GM18505 (cell line): ENCODE data around the gene CPM.
"Not testable (repeated sequence)": the region's sequence is repeated elsewhere in the genome, so short reads cannot be mapped to it uniquely, and the experiment has no call there.

Experiments
- ATAC-seq: cut with Tn5 transposase; IDR thresholded peaks from one replicate; pipeline ENCODE4 v1.9.1; 2021; ENCODE audit not compliant: unreplicated experiment
- POLR2A ChIP-seq: IDR thresholded peaks from 4 replicates; pipeline ENCODE4 v1.6.1; 2011; ENCODE audit warnings: borderline replicate concordance; ENCODE audit not compliant: insufficient read depth, insufficient read length; ENCODE audit errors: extremely low read depth

The CPM gene

GRCh38 chr12:68876461-68876860 lies 56.5 kb downstream of the CPM start:
- no peak for ATAC-seq
- TF ChIP-seq POLR2A, result no peak

GRCh38 chr12:68873316-68873715 lies 59.7 kb downstream of the CPM start:
- no peak for TF ChIP-seq POLR2A

GRCh38 chr12:68871921-68872320 lies 61.0 kb downstream of the CPM start:
- no peak for TF ChIP-seq POLR2A
- ATAC-seq, result no peak

More at GRCh38 chr12:68873316-68873715, 59.7 kb downstream of the CPM start:
- ATAC-seq, result no peak

GRCh38 chr12:68871396-68871795 lies 61.6 kb downstream of the CPM start:
- TF ChIP-seq POLR2A, result no peak
- ATAC-seq, result no peak

- ATAC-seq, result no peak
- TF ChIP-seq POLR2A, result no peak
Measured at GRCh38 chr12:68870443-68870842, 62.5 kb downstream of the CPM start.

GRCh38 chr12:68870011-68870410 lies 63.0 kb downstream of the CPM start:
- no peak for TF ChIP-seq POLR2A
- no peak for ATAC-seq

GRCh38 chr12:68868043-68868790 lies 64.8 kb downstream of the CPM start:
- ATAC-seq, result no peak
- TF ChIP-seq POLR2A, result no peak

- ATAC-seq, result no peak
- TF ChIP-seq POLR2A, result no peak
Measured at GRCh38 chr12:68867606-68868005, 65.4 kb downstream of the CPM start.

- no peak for ATAC-seq
- TF ChIP-seq POLR2A, result no peak
Measured at GRCh38 chr12:68866950-68867349, 66.0 kb downstream of the CPM start.

GRCh38 chr12:68865399-68866164 lies 67.4 kb downstream of the CPM start:
- TF ChIP-seq POLR2A, result no peak
- ATAC-seq, result no peak

- TF ChIP-seq POLR2A, result no peak
- ATAC-seq, result no peak
Measured at GRCh38 chr12:68864604-68865003, 68.4 kb downstream of the CPM start.

- ATAC-seq, result not testable (repeated sequence)
Measured at GRCh38 chr12:68863886-68864454, 69.0 kb downstream of the CPM start.

GRCh38 chr12:68863109-68863770 lies 69.7 kb downstream of the CPM start:
- ATAC-seq, result no peak
- no peak for TF ChIP-seq POLR2A
